ENCODE data around the gene TRIM27.
"Not testable (repeated sequence)": the region's sequence is repeated elsewhere in the genome, so short reads cannot be mapped to it uniquely, and the experiment has no call there.

TRIM27 gene, protein sequence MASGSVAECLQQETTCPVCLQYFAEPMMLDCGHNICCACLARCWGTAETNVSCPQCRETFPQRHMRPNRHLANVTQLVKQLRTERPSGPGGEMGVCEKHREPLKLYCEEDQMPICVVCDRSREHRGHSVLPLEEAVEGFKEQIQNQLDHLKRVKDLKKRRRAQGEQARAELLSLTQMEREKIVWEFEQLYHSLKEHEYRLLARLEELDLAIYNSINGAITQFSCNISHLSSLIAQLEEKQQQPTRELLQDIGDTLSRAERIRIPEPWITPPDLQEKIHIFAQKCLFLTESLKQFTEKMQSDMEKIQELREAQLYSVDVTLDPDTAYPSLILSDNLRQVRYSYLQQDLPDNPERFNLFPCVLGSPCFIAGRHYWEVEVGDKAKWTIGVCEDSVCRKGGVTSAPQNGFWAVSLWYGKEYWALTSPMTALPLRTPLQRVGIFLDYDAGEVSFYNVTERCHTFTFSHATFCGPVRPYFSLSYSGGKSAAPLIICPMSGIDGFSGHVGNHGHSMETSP

GRCh38 chr6:28923318-28924102 lies at the start of gene TRIM27:
TSS of gene TRIM27 (minus strand) at chr6:28923985. CDS start at chr6:28923632, 353 bp downstream.
- DNase-seq (ENCODE audit: low read depth in 1 of 2, low spot score in 1 of 2): peak; percentile 87 to 95
- no peak for TF ChIP-seq JUND (IDR thresholded peaks at IDR 0.05; ENCODE audit: low read depth)
- in situ Hi-C loops (cut with HindIII; ENCODE audit: low pct_unique_long_range_greater_than_20kb, low sequenced_read_pairs): no loop called here

DNA sequence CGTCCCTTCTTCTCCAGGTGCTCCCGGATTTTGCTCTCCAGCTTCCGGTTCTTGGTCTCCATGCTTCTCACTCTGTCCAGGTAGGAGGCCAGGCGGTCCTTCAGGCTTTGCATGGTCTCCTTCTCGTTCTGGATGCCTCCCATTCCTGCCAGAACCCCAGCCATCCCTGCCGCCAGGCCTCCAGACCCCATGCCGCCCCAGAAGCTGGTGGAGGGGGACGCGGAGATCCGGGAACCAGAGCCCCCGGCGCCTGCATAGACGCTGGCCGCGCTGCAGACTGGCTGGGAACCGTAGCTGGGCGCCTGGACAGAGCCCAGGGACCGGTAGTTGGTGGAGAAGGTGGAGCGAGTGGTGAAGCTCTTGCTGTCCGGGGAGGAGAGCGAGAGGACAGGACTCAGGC lies 46.3 kb upstream of the TRIM27 start:
- DNase-seq (ENCODE audit: low read depth in 1 of 2, low spot score in 1 of 2); in situ Hi-C loops (cut with HindIII; ENCODE audit: low pct_unique_long_range_greater_than_20kb, low sequenced_read_pairs): not testable (repeated sequence)

DNA sequence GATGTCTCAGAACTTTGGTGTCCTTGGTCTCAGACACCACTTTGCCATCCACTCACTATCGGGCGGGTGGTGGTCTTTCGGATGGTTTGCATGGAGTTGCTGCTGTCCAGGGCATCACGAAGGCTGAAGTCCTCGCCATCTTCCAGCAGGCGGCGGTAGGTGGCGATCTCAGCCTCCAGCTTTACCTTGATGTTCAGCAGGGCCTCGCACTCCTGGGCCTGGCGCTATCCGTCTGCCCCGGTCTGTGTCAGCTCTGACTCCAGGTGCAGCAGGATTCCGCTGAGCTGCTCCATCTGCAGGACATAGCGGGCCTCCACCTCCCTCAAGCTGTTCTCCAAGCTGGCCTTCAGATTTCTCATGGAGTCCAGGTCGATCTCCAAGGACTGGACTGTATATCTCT lies 45.3 kb upstream of the TRIM27 start:
- DNase-seq (ENCODE audit: low read depth in 1 of 2, low spot score in 1 of 2): no peak
- no peak for TF ChIP-seq JUND (IDR thresholded peaks at IDR 0.05; ENCODE audit: low read depth)
- in situ Hi-C loops (cut with HindIII; ENCODE audit: low pct_unique_long_range_greater_than_20kb, low sequenced_read_pairs): no loop called here

GRCh38 chr6:28968476-28968875 lies 44.7 kb upstream of the TRIM27 start:
- TF ChIP-seq JUND (IDR thresholded peaks at IDR 0.05; ENCODE audit: low read depth): no peak
- in situ Hi-C loops (cut with HindIII; ENCODE audit: low pct_unique_long_range_greater_than_20kb, low sequenced_read_pairs): no loop called here
- no peak for DNase-seq (ENCODE audit: low read depth in 1 of 2, low spot score in 1 of 2)

DNA sequence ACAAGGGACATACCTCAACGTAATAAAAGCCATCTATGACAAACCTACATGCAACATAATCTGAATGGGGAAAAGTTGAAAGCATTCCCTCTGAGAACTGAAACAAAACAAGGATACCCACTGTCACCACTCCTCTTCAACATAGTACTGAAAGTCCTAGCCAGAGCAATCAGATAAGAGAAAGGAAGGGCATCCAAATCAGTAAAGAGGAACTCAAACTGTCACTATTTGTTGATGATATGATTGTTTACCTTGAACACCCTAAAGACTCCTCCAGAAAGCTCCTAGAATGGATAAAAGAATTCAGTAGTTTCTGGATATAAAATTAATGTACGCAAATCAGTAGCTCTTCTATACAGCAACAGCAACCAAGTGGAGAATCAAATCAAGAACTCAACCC lies 41.9 kb upstream of the TRIM27 start:
- TF ChIP-seq JUND (IDR thresholded peaks at IDR 0.05; ENCODE audit: low read depth): no peak
- in situ Hi-C loops (cut with HindIII; ENCODE audit: low pct_unique_long_range_greater_than_20kb, low sequenced_read_pairs): no loop called here
- DNase-seq (ENCODE audit: low read depth in 1 of 2, low spot score in 1 of 2): no peak

GRCh38 chr6:28960846-28961500 lies 37.2 kb upstream of the TRIM27 start:
- no peak for TF ChIP-seq JUND (IDR thresholded peaks at IDR 0.05; ENCODE audit: low read depth)
- no peak for DNase-seq (ENCODE audit: low read depth in 1 of 2, low spot score in 1 of 2)
- in situ Hi-C loops (cut with HindIII; ENCODE audit: low pct_unique_long_range_greater_than_20kb, low sequenced_read_pairs): no loop called here

GRCh38 chr6:28958561-28959243 lies 34.9 kb upstream of the TRIM27 start:
- DNase-seq (ENCODE audit: low read depth in 1 of 2, low spot score in 1 of 2); in situ Hi-C loops (cut with HindIII; ENCODE audit: low pct_unique_long_range_greater_than_20kb, low sequenced_read_pairs): not testable (repeated sequence)

GRCh38 chr6:28957795-28958314 lies 34.1 kb upstream of the TRIM27 start:
- DNase-seq (ENCODE audit: low read depth in 1 of 2, low spot score in 1 of 2): not testable (repeated sequence)

DNA sequence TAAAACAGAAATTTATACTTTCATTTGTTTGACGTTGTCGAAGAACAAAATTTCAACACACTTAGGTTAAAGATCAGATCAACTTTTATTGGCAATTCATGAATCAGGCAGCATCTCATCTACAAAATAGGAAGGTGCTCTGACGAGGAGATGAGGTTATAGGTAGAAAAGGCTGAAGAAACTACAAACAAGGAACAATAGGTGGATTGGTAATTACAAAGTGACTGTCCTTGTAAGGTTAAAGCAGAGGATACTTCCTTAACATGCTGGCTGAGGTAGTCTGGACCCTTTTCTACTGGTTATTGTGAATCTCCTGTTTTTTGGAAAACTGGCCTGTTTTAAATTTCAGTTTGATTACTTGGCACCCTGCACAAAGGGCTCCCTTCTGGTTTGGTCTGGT lies 32.5 kb upstream of the TRIM27 start:
- no peak for DNase-seq (ENCODE audit: low read depth in 1 of 2, low spot score in 1 of 2)
- TF ChIP-seq JUND (IDR thresholded peaks at IDR 0.05; ENCODE audit: low read depth): no peak
- in situ Hi-C loops (cut with HindIII; ENCODE audit: low pct_unique_long_range_greater_than_20kb, low sequenced_read_pairs): no loop called here

More at GRCh38 chr6:28957795-28958314, 34.1 kb upstream of the TRIM27 start:
- in situ Hi-C loops (cut with HindIII; ENCODE audit: low pct_unique_long_range_greater_than_20kb, low sequenced_read_pairs): not testable (repeated sequence)

DNA sequence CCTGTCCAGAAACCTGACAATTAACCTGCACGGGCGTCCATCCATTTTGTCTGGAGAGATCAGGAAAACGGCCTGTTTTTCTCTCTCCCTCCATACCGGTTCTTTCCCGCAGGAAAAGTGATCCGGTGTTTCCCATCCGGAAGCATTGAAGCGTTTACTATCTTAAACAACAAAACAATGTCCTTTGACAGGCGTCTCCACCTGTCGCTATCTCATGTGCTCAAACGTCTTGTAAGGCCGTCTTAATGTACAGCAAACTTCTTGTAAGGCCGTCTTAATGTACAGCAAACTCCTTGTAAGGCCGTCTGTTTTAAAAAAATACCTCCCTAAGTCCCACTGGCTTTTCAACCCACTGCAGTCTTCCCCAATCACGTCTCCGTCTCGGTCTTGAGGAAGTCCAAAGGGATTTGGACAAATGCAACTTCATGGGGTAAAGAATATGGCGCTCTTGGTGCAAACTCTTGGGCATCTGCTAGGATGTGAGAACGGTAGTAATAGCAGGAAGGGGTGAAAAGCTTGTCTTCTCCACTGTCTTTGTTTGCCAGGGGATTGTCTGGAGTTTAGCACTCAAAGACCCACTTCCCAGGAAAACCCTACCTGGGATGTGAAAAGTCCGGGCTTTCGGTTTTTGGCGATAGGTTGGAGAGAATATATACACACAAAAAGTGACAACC lies 29.9 kb upstream of the TRIM27 start:
- in situ Hi-C loops (cut with HindIII; ENCODE audit: low pct_unique_long_range_greater_than_20kb, low sequenced_read_pairs): no loop called here
- no peak for TF ChIP-seq JUND (IDR thresholded peaks at IDR 0.05; ENCODE audit: low read depth)
- DNase-seq (ENCODE audit: low read depth in 1 of 2, low spot score in 1 of 2): no peak

- in situ Hi-C loops (cut with HindIII; ENCODE audit: low pct_unique_long_range_greater_than_20kb, low sequenced_read_pairs): no loop called here
- TF ChIP-seq JUND (IDR thresholded peaks at IDR 0.05; ENCODE audit: low read depth): no peak
- peak; percentile 46 to 71 for DNase-seq (ENCODE audit: low read depth in 1 of 2, low spot score in 1 of 2)
Measured at GRCh38 chr6:28953039-28953584, 29.3 kb upstream of the TRIM27 start.

- in situ Hi-C loops (cut with HindIII; ENCODE audit: low pct_unique_long_range_greater_than_20kb, low sequenced_read_pairs); DNase-seq (ENCODE audit: low read depth in 1 of 2, low spot score in 1 of 2): not testable (repeated sequence)
Measured at GRCh38 chr6:28949656-28950195, 25.9 kb upstream of the TRIM27 start.
